ENCODE data around the gene KAT6B. TPM values are rescaled to one million over a fixed set of nuclear protein-coding genes. Genes with fewer than 3 reads are reported as not detected.

KAT6B gene
- total and polyA plus RNA-seq, 2 of the 8 experiments (the other 6 are each of a cell fraction or from before 2014, with no cell fraction given), result 7.3 to 30.8 TPM

- Histone ChIP-seq H3K27me3 (replicated peaks in 1 of 4; ENCODE audit: control insufficient read depth in 3 of 4, extremely low read depth in 1 of 4, insufficient read depth in 3 of 4, low read length in 3 of 4) (no peaks in the 10 kb centered on the region), H3K4ac (replicated peaks; ENCODE audit: insufficient read length, low read depth, low read length) (no peak overlapping the region), H2AFZ (ENCODE audit: low read length) (no peak overlapping the region), H3K36me3 (ENCODE audit: control insufficient read depth in 2 of 4, insufficient read depth in 4 of 4, low read length in 3 of 4) (no peaks in the 10 kb centered on the region), H2BK5ac (ENCODE audit: low read depth, low read length) (no peak overlapping the region), H2BK20ac (ENCODE audit: low read length) (no peak overlapping the region), H3K79me2 (ENCODE audit: control insufficient read depth in 1 of 2, insufficient read depth in 2 of 2, low read length in 2 of 2) (peaks cover 0 to 44% of the 10 kb centered on the region in 2 experiments; a peak in 2 of 4 replicates), H3K23me2 (ENCODE audit: low read depth, low read length) (peaks cover 1% of the 10 kb centered on the region; the same call in 1 of the 2 replicates), H3K4me2 (ENCODE audit: insufficient read depth in 1 of 2, low read depth in 2 of 2, low read length in 2 of 2) (no peak overlapping the region), H3K4me1 (replicated peaks in 1 of 4; ENCODE audit: control insufficient read depth in 3 of 4, insufficient read depth in 4 of 4, low read length in 3 of 4) (peaks cover 0 to 4% (median 2%) of the 10 kb centered on the region in 4 experiments; a peak in 4 of 7 replicates), H3K23ac (ENCODE audit: insufficient read length) (no peak overlapping the region), H3K9me3 (ENCODE audit: insufficient read depth in 2 of 2, low read depth in 1 of 2, low read length in 1 of 2) (no peaks in the 10 kb centered on the region), H4K91ac (replicated peaks; ENCODE audit: insufficient read length, low read length) (no peak overlapping the region), H3K14ac (ENCODE audit: insufficient read length) (no peak overlapping the region), H3K79me1 (ENCODE audit: low read depth, low read length) (peaks cover 2% of the 10 kb centered on the region; the same call in 1 of the 2 replicates), H3K18ac (ENCODE audit: extremely low read depth, low read length) (no peak overlapping the region), H2BK12ac (ENCODE audit: low read depth, low read length) (no peak overlapping the region), H2AK5ac (ENCODE audit: low read depth, low read length) (no peak overlapping the region), H4K8ac (ENCODE audit: extremely low read depth, insufficient read depth, low read length) (no peak overlapping the region), H3K4me3 (ENCODE audit: extremely low read depth in 1 of 4, insufficient read depth in 2 of 4, low read depth in 3 of 4, low read length in 4 of 4) (no peak overlapping the region), H3K56ac (replicated peaks; ENCODE audit: insufficient read length, low read depth, low read length) (no peak overlapping the region), H4K20me1 (replicated peaks in 1 of 2; ENCODE audit: control insufficient read depth in 1 of 2, insufficient read depth in 2 of 2, low read length in 2 of 2) (peaks cover 0 to 1% of the 10 kb centered on the region in 2 experiments), H2BK120ac (replicated peaks; ENCODE audit: low read depth, low read length) (no peak overlapping the region), H2BK15ac (ENCODE audit: low read length) (no peak overlapping the region), H3K9ac (replicated peaks in 1 of 4; ENCODE audit: extremely low read depth in 1 of 4, low read depth in 3 of 4, low read length in 3 of 4) (no peak overlapping the region), H4K5ac (ENCODE audit: insufficient read length, low read depth, low read length) (no peak overlapping the region), H3K27ac (ENCODE audit: low read depth, low read length) (no peak overlapping the region)
- ChIA-PET CTCF (ENCODE audit: partially characterized antibody) (interaction anchor here (1.2 kb wide), 1 partner anchor 239 kb away, joined by 3 read pairs; a partner anchor contains a TSS), POLR2A (ENCODE audit: partially characterized antibody) (interaction anchor here (0.9 kb wide), 1 partner anchor 16 kb away, joined by 3 read pairs; no protein-coding TSS in a partner anchor)
- 98% methylated on average over 2 of the region's 2 CpGs; no CpG with 5 or more reads in 1 of the 2 experiments for WGBS, 2 experiments (ENCODE audit: extremely low coverage in 1 of 2, insufficient coverage in 1 of 2, insufficient read length in 1 of 2, insufficient replicate concordance in 2 of 2, low coverage in 1 of 2, low lambda C conversion rate in 2 of 2, missing lambda C conversion rate in 1 of 2)
- no peak for DNase-seq (ENCODE audit: low read depth in 1 of 2, low spot score in 2 of 2)
- TF ChIP-seq POLR2AphosphoS5 (IDR thresholded peaks at IDR 0.05; ENCODE audit: low read depth, low read length) (no peak), SAP30 (IDR thresholded peaks at IDR 0.05; ENCODE audit: insufficient read depth, insufficient replicate concordance, low read length) (no peak), EGR1 (IDR thresholded peaks at IDR 0.05; ENCODE audit: borderline replicate concordance, low read depth, low read length) (no peak), RNF2 (IDR thresholded peaks at IDR 0.05; ENCODE audit: borderline replicate concordance, low read depth, low read length, missing control alignments, poor library complexity, severe bottlenecking) (no peak), MAFK (IDR thresholded peaks at IDR 0.05; ENCODE audit: low read depth, low read length) (no peak), CBX8 (IDR thresholded peaks at IDR 0.05; ENCODE audit: borderline replicate concordance, low read depth, low read length) (no peak), TAF1 (IDR thresholded peaks at IDR 0.05; ENCODE audit: low read depth, low read length) (no peak)
- no peak for FAIRE-seq
Measured at GRCh38 chr10:74869635-74870034, 43.2 kb downstream of the KAT6B start.

All from H1 (cell line).